NCI-H1436 treated with DMSO at 0.1 percent for 48 hours (cell line): Measurements from ENCODE around the gene TRDN.

Experiments used
- DNase-seq: peaks from one replicate; lab custom pipeline; 2025; lab: John Stamatoyannopoulos, UW

TRDN gene

GRCh38 chr6:123636782-123637181 lies at the start of gene TRDN:
TSS of gene TRDN (minus strand) at chr6:123636950. CDS start at chr6:123636775, 175 bp downstream.
- DNase-seq: no peak

- no peak for DNase-seq
Observed at GRCh38 chr6:123681957-123682462, 45.3 kb upstream of the TRDN start.

GRCh38 chr6:123677897-123678296 lies 41.1 kb upstream of the TRDN start:
- DNase-seq: no peak

GRCh38 chr6:123676793-123677192 lies 40.0 kb upstream of the TRDN start:
- no peak for DNase-seq

- DNase-seq: no peak
Observed at GRCh38 chr6:123668965-123669591, 32.3 kb upstream of the TRDN start.

- DNase-seq: no peak
Observed at GRCh38 chr6:123668063-123668462, 31.3 kb upstream of the TRDN start.

GRCh38 chr6:123663436-123663835 lies 26.7 kb upstream of the TRDN start:
- no peak for DNase-seq

- DNase-seq: no peak
Observed at GRCh38 chr6:123662757-123663156, 26.0 kb upstream of the TRDN start.

- DNase-seq: no peak
Observed at GRCh38 chr6:123661105-123661891, 24.5 kb upstream of the TRDN start.

- DNase-seq: no peak
Observed at GRCh38 chr6:123659960-123660748, 23.4 kb upstream of the TRDN start.

GRCh38 chr6:123658848-123659247 lies 22.1 kb upstream of the TRDN start:
- peak; percentile 39 for DNase-seq

- no peak for DNase-seq
Observed at GRCh38 chr6:123655521-123656306, 19.0 kb upstream of the TRDN start.

- no peak for DNase-seq
Observed at GRCh38 chr6:123648723-123649122, 12.0 kb upstream of the TRDN start.

- DNase-seq: no peak
Observed at GRCh38 chr6:123648020-123648580, 11.3 kb upstream of the TRDN start.

- no peak for DNase-seq
Observed at GRCh38 chr6:123641497-123641896, 4.7 kb upstream of the TRDN start.

- DNase-seq: no peak
Observed at GRCh38 chr6:123640567-123641187, 3.9 kb upstream of the TRDN start.

- no peak for DNase-seq
Observed at GRCh38 chr6:123638865-123639264, 2.1 kb upstream of the TRDN start.

GRCh38 chr6:123636282-123636681 lies 468 bp downstream of the TRDN start:
- DNase-seq: no peak

- DNase-seq: no peak
Observed at GRCh38 chr6:123635567-123635966, 1.2 kb downstream of the TRDN start.

- DNase-seq: no peak
Observed at GRCh38 chr6:123635144-123635543, 1.6 kb downstream of the TRDN start.

GRCh38 chr6:123632641-123633040 lies 4.1 kb downstream of the TRDN start:
- DNase-seq: no peak
